HEK293 (cell line): Measurements from ENCODE around the gene RELT.

ENCODE experiments used
- CTCF ChIA-PET: fragments of 350-600 bp; formaldehyde crosslinking; extraction: SDS; loops from one replicate; lab custom pipeline; 2021; ENCODE audit warnings: antibody characterized with exemption; lab: Yijun Ruan, JAX
- POLR2A ChIA-PET: fragments of 300-600 bp; formaldehyde crosslinking; extraction: SDS; loops from one replicate; lab custom pipeline; 2020; ENCODE audit warnings: antibody characterized with exemption, inconsistent platforms; lab: Yijun Ruan, JAX
- H3K27ac ChIP-seq: fragments of 200-500 bp; sonication (Bioruptor generic); 2 replicates; pipeline ENCODE4 v1.5.1; 2014; ENCODE audit warnings: low read depth, low read length, control low read depth, inconsistent platforms; ENCODE audit errors: extremely low read depth
- H3K36me3 ChIP-seq, 2 experiments: fragments of 200-500 bp in 1 of 2; sonication (Bioruptor generic) in 1 of 2; 1 replicate in 1 of 2; 2 replicates in 1 of 2; pipeline ENCODE4 v1.5.1; 2014 to 2017; ENCODE audit warnings: inconsistent platforms in 2 of 2, low read length in 2 of 2; ENCODE audit not compliant: control insufficient read depth in 2 of 2, insufficient read depth in 1 of 2
- H3K4me1 ChIP-seq: fragments of 200-500 bp; sonication (Bioruptor generic); 2 replicates; pipeline ENCODE4 v1.5.1; 2014; ENCODE audit warnings: mild to moderate bottlenecking, low read length, inconsistent platforms; ENCODE audit not compliant: control insufficient read depth, insufficient read depth
- H3K4me3 ChIP-seq: 2 replicates; pipeline ENCODE4 v1.5.1; 2011; ENCODE audit warnings: low read depth, mild to moderate bottlenecking, control low read depth, low read length, moderate library complexity
- H3K9me3 ChIP-seq: fragments of 200-500 bp; sonication (Bioruptor generic); 2 replicates; pipeline ENCODE4 v1.5.1; 2014; ENCODE audit warnings: low read depth, low read length, inconsistent platforms; ENCODE audit not compliant: control insufficient read depth, insufficient read depth
- GLIS1 ChIP-seq: fragments of 450-650 bp; formaldehyde crosslinking; IDR thresholded peaks from 2 replicates; pipeline ENCODE4 v1.5.1; 2016; ENCODE audit warnings: missing biosample characterization, missing genetic modification characterization
- GLIS2 ChIP-seq: fragments of 450-650 bp; formaldehyde crosslinking; IDR thresholded peaks from 2 replicates; pipeline ENCODE4 v1.5.1; 2016; ENCODE audit warnings: missing biosample characterization, missing genetic modification characterization
- HOXD13 ChIP-seq: sonication (generic); formaldehyde crosslinking; IDR thresholded peaks from 2 replicates; pipeline ENCODE4 v1.8.0; 2022; ENCODE audit warnings: missing genetic modification reagents, borderline replicate concordance
- MEIS1 ChIP-seq: sonication (generic); formaldehyde crosslinking; IDR thresholded peaks from 2 replicates; pipeline ENCODE4 v1.8.1; 2022; ENCODE audit warnings: missing genetic modification reagents, mild to moderate bottlenecking, borderline replicate concordance
- WT1 ChIP-seq: fragments of 450-650 bp; formaldehyde crosslinking; IDR thresholded peaks from 2 replicates; pipeline ENCODE4 v1.5.1; 2016; ENCODE audit warnings: missing biosample characterization, missing genetic modification characterization
- ZNF175 ChIP-seq: fragments of 450-650 bp; formaldehyde crosslinking; IDR thresholded peaks from 2 replicates; pipeline ENCODE4 v1.5.1; 2016; ENCODE audit warnings: missing biosample characterization, missing genetic modification characterization
- ZNF394 ChIP-seq: fragments of 450-650 bp; formaldehyde crosslinking; IDR thresholded peaks from 2 replicates; pipeline ENCODE4 v1.5.1; 2016; ENCODE audit warnings: missing biosample characterization, missing genetic modification characterization, mild to moderate bottlenecking, moderate library complexity, borderline replicate concordance
- ZNF596 ChIP-seq: fragments of 450-650 bp; IDR thresholded peaks from 2 replicates; pipeline ENCODE4 v1.5.0; 2018; ENCODE audit warnings: missing biosample characterization, mild to moderate bottlenecking, missing genetic modification characterization, moderate library complexity
- ZNF600 ChIP-seq: fragments of 450-650 bp; formaldehyde crosslinking; IDR thresholded peaks from 2 replicates; pipeline ENCODE4 v1.5.1; 2016; ENCODE audit warnings: missing biosample characterization, missing genetic modification characterization
- ZNF792 ChIP-seq: fragments of 450-650 bp; formaldehyde crosslinking; IDR thresholded peaks from 2 replicates; pipeline ENCODE4 v1.5.1; 2016; ENCODE audit warnings: missing biosample characterization, missing genetic modification characterization
- TF ChIP-seq, protein P1 (sequence below): fragments of 450-650 bp; formaldehyde crosslinking; IDR thresholded peaks from 2 replicates; pipeline ENCODE4 v1.5.1; 2016; ENCODE audit warnings: missing biosample characterization, missing genetic modification characterization, borderline replicate concordance
- TF ChIP-seq, protein P2 (sequence below): fragments of 450-650 bp; formaldehyde crosslinking; IDR thresholded peaks from 2 replicates; pipeline ENCODE4 v1.5.1; 2016; ENCODE audit warnings: missing biosample characterization, missing genetic modification characterization
- TF ChIP-seq, protein P3 (sequence below): fragments of 450-650 bp; formaldehyde crosslinking; IDR thresholded peaks from 2 replicates; pipeline ENCODE4 v1.5.1; 2016; ENCODE audit warnings: missing biosample characterization, missing genetic modification characterization, borderline replicate concordance
- TF ChIP-seq, protein P4 (sequence below): fragments of 450-650 bp; formaldehyde crosslinking; IDR thresholded peaks from 2 replicates; pipeline ENCODE4 v1.5.1; 2016; ENCODE audit warnings: missing biosample characterization, missing genetic modification characterization

Gene RELT

DNA sequence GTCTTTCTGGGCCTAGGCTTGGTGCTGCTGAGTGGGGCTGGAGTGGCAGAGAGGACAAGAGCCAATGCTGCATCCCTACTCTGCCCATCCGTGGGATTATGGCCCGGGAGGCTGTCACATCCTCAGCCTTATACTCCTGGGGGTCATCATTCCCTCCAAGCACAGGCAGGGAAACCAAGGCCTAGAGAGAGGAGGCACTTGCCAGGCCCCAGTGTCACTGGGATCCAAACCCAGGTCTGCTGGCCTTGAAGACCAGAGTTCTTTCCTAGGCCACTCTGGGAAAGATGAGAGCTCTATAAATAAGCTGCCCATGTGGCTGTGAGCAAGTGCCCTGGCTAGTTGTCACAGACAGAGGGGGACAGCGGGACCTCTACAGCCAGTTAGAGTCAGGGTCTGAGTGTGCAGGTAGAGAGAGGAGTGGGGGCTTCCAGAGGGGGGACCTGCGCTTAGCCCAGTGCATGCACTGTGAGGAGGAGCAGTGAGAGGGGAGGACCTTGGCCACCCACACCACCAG lies 4.8 kb downstream of the RELT start (continued):
- TF ChIP-seq, protein P1, sequence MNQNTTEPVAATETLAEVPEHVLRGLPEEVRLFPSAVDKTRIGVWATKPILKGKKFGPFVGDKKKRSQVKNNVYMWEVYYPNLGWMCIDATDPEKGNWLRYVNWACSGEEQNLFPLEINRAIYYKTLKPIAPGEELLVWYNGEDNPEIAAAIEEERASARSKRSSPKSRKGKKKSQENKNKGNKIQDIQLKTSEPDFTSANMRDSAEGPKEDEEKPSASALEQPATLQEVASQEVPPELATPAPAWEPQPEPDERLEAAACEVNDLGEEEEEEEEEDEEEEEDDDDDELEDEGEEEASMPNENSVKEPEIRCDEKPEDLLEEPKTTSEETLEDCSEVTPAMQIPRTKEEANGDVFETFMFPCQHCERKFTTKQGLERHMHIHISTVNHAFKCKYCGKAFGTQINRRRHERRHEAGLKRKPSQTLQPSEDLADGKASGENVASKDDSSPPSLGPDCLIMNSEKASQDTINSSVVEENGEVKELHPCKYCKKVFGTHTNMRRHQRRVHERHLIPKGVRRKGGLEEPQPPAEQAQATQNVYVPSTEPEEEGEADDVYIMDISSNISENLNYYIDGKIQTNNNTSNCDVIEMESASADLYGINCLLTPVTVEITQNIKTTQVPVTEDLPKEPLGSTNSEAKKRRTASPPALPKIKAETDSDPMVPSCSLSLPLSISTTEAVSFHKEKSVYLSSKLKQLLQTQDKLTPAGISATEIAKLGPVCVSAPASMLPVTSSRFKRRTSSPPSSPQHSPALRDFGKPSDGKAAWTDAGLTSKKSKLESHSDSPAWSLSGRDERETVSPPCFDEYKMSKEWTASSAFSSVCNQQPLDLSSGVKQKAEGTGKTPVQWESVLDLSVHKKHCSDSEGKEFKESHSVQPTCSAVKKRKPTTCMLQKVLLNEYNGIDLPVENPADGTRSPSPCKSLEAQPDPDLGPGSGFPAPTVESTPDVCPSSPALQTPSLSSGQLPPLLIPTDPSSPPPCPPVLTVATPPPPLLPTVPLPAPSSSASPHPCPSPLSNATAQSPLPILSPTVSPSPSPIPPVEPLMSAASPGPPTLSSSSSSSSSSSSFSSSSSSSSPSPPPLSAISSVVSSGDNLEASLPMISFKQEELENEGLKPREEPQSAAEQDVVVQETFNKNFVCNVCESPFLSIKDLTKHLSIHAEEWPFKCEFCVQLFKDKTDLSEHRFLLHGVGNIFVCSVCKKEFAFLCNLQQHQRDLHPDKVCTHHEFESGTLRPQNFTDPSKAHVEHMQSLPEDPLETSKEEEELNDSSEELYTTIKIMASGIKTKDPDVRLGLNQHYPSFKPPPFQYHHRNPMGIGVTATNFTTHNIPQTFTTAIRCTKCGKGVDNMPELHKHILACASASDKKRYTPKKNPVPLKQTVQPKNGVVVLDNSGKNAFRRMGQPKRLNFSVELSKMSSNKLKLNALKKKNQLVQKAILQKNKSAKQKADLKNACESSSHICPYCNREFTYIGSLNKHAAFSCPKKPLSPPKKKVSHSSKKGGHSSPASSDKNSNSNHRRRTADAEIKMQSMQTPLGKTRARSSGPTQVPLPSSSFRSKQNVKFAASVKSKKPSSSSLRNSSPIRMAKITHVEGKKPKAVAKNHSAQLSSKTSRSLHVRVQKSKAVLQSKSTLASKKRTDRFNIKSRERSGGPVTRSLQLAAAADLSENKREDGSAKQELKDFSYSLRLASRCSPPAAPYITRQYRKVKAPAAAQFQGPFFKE (tag by site-specific recombination): no peak
- no peak for TF ChIP-seq ZNF394 (tag by site-specific recombination)
- TF ChIP-seq HOXD13 (CRISPR knock-in tag): no peak
- TF ChIP-seq, all 188 proteins: peak for 0

DNA sequence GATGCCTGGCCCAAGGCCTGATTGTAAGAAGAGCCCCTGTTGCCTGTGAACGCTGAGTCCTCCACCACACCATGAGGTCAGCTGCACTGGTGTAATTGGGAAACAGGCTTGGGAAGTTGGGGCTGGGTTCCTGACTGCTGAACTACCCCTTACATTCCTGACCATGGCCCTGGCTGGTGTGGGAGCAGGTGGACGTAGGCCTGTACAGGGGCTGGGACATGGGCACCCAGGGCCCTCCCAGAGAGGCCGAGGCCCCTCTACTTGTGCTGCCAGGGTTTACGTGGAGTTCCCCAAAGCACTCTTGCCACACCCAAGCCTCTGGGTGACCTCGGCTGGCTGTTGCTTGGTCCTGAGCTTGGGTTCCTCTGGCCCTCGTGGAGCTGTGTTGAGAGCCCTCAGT lies 5.4 kb downstream of the RELT start:
- peaks cover 0 to 3% of the 10 kb centered on the region in 2 experiments; a peak in 1 of 3 replicates for H3K36me3 ChIP-seq
- H3K27ac ChIP-seq: no peak overlapping the region
- H3K9me3 ChIP-seq: no peaks in the 10 kb centered on the region
- CTCF ChIA-PET: interaction anchor here (1.3 to 2.1 kb wide), 3 partner anchors 12 to 75 kb away, joined by 3 to 7 read pairs (median 6); no protein-coding TSS in a partner anchor
- H3K4me1 ChIP-seq: peaks cover 11% of the 10 kb centered on the region; the same call in 1 of the 2 replicates
- TF ChIP-seq GLIS1 (tag by site-specific recombination) (no peak), MEIS1 (CRISPR knock-in tag) (no peak), ZNF175 (tag by site-specific recombination) (no peak), GLIS2 (tag by site-specific recombination) (0 out of 2 replicates have a peak, but pooled peaks have one; percentile 6), ZNF596 (tag by site-specific recombination) (no peak), ZNF600 (tag by site-specific recombination) (peak; percentile 44; the same call in 1 of the 2 replicates), ZNF792 (tag by site-specific recombination) (no peak), WT1 (tag by site-specific recombination) (no peak)
- TF ChIP-seq, protein P2, sequence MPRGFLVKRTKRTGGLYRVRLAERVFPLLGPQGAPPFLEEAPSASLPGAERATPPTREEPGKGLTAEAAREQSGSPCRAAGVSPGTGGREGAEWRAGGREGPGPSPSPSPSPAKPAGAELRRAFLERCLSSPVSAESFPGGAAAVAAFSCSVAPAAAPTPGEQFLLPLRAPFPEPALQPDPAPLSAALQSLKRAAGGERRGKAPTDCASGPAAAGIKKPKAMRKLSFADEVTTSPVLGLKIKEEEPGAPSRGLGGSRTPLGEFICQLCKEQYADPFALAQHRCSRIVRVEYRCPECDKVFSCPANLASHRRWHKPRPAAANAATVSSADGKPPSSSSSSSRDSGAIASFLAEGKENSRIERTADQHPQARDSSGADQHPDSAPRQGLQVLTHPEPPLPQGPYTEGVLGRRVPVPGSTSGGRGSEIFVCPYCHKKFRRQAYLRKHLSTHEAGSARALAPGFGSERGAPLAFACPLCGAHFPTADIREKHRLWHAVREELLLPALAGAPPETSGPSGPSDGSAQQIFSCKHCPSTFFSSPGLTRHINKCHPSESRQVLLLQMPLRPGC: no peak
- TF ChIP-seq, protein P3, sequence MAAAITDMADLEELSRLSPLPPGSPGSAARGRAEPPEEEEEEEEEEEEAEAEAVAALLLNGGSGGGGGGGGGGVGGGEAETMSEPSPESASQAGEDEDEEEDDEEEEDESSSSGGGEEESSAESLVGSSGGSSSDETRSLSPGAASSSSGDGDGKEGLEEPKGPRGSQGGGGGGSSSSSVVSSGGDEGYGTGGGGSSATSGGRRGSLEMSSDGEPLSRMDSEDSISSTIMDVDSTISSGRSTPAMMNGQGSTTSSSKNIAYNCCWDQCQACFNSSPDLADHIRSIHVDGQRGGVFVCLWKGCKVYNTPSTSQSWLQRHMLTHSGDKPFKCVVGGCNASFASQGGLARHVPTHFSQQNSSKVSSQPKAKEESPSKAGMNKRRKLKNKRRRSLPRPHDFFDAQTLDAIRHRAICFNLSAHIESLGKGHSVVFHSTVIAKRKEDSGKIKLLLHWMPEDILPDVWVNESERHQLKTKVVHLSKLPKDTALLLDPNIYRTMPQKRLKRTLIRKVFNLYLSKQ (tag by site-specific recombination): no peak
- TF ChIP-seq, protein P4, sequence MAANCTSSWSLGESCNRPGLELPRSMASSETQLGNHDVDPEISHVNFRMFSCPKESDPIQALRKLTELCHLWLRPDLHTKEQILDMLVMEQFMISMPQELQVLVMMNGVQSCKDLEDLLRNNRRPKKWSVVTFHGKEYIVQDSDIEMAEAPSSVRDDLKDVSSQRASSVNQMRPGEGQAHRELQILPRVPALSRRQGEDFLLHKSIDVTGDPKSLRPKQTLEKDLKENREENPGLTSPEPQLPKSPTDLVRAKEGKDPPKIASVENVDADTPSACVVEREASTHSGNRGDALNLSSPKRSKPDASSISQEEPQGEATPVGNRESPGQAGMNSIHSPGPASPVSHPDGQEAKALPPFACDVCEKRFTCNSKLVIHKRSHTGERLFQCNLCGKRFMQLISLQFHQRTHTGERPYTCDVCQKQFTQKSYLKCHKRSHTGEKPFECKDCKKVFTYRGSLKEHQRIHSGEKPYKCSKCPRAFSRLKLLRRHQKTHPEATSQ (tag by site-specific recombination): no peak
- POLR2A ChIA-PET: no interaction called here
- no peak overlapping the region for H3K4me3 ChIP-seq
